Testis (tissue), 2 donors: ENCODE results near the gene ZFYVE27.

Experiments
- POLR2A ChIP-seq: fragments of 450-650 bp; IDR thresholded peaks from one replicate; pipeline ENCODE4 v1.6.1; 2017; ENCODE audit warnings: antibody characterized with exemption, mild to moderate bottlenecking, moderate library complexity
- TF ChIP-seq, protein P1 (sequence below), 3 experiments: fragments of 450-650 bp in 2 of 3; fragments of 200-600 bp in 1 of 3; sonication (generic) in 1 of 3; IDR thresholded peaks; one replicate each; pipeline ENCODE4 v1.5.1; 2016 to 2019; ENCODE audit warnings: antibody characterized with exemption in 3 of 3, mild to moderate bottlenecking in 2 of 3, moderate library complexity in 1 of 3

DNA sequence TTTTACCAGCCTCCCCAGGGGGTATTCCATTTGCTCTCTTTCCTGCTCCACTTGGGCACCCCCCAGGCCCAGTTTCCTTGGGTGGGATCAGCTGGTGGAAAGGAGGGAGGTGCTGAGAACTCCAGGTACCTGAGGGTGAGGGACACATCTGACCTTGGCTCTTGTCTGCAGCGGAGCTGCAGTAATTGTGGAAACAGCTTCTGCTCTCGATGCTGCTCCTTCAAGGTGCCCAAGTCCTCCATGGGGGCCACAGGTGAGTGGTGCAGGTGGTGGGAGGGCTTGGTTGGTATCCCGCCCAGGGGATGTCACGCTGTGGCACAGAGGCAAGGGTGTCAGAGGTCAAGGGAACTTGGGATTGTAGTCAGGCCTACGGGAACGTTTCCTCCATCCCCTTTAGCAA, 20.5 kb downstream of the ZFYVE27 start:
- no peak for TF ChIP-seq POLR2A
- TF ChIP-seq, protein P1, sequence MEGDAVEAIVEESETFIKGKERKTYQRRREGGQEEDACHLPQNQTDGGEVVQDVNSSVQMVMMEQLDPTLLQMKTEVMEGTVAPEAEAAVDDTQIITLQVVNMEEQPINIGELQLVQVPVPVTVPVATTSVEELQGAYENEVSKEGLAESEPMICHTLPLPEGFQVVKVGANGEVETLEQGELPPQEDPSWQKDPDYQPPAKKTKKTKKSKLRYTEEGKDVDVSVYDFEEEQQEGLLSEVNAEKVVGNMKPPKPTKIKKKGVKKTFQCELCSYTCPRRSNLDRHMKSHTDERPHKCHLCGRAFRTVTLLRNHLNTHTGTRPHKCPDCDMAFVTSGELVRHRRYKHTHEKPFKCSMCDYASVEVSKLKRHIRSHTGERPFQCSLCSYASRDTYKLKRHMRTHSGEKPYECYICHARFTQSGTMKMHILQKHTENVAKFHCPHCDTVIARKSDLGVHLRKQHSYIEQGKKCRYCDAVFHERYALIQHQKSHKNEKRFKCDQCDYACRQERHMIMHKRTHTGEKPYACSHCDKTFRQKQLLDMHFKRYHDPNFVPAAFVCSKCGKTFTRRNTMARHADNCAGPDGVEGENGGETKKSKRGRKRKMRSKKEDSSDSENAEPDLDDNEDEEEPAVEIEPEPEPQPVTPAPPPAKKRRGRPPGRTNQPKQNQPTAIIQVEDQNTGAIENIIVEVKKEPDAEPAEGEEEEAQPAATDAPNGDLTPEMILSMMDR (IDR thresholded peaks at IDR 0.05), result no peak
